ENCODE data around the gene C4BPB. TPM values are rescaled to one million over a fixed set of nuclear protein-coding genes. Genes with fewer than 3 reads are reported as not detected.

The C4BPB gene
- total and polyA plus RNA-seq, 2 donors (not counting 1 experiment from before 2014, with no cell fraction given) = not detected

DNA sequence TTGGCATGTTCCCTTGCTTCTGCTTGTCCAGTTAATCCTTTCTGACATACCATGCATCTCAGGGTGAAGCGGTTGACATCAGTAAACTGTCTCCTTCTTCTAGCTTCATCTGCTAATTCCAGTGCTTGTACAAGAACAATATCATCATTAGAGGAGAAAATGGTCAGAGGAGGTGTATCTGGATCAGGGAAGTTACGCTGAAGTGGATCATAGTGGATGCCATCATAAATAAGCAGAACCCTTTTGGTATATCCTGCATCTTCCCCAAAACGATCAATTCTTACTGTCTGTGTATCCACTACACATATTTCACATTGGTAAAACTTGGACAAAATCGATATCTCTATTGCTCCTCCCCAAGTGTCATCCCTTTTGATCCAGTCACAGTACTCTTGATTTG, 39.6 kb upstream of the C4BPB start:
- Histone ChIP-seq H2AFZ (ENCODE audit: low read length) (no peak overlapping the region), H3K4me2 (ENCODE audit: extremely low read depth, insufficient read depth, low read length) (peak overlapping the region; percentile 26), H3K4me1 (ENCODE audit: control insufficient read depth, extremely low read depth, insufficient read depth, low read length) (peaks cover 2% of the 10 kb centered on the region), H3K4me3 (replicated peaks in 1 of 4; ENCODE audit: control extremely low read depth in 1 of 4, insufficient read depth in 1 of 4, low read depth in 3 of 4, low read length in 4 of 4) (no peak overlapping the region), H3K27me3 (ENCODE audit: control insufficient read depth, insufficient read depth, low read length) (no peaks in the 10 kb centered on the region), H4K20me1 (ENCODE audit: control insufficient read depth, extremely low read depth, insufficient read depth, low read length) (no peaks in the 10 kb centered on the region), H3K9ac (ENCODE audit: insufficient read depth, low read length) (no peak overlapping the region), H3K9me3 (ENCODE audit: control insufficient read depth, insufficient read depth, low read depth, low read length) (no peaks in the 10 kb centered on the region), H3K27ac (ENCODE audit: insufficient read depth, low read length) (no peak overlapping the region), H3K79me2 (ENCODE audit: control insufficient read depth, insufficient read depth, low read length) (peaks cover 27% of the 10 kb centered on the region), H3K36me3 (ENCODE audit: control insufficient read depth, insufficient read depth, low read length) (peaks cover 5% of the 10 kb centered on the region)
- no peak for DNase-seq (ENCODE audit: low read depth in 2 of 2)
- no peak for TF ChIP-seq EZH2 (IDR thresholded peaks at IDR 0.05; ENCODE audit: low read length, missing control alignments)
- TF ChIP-seq, protein P1, sequence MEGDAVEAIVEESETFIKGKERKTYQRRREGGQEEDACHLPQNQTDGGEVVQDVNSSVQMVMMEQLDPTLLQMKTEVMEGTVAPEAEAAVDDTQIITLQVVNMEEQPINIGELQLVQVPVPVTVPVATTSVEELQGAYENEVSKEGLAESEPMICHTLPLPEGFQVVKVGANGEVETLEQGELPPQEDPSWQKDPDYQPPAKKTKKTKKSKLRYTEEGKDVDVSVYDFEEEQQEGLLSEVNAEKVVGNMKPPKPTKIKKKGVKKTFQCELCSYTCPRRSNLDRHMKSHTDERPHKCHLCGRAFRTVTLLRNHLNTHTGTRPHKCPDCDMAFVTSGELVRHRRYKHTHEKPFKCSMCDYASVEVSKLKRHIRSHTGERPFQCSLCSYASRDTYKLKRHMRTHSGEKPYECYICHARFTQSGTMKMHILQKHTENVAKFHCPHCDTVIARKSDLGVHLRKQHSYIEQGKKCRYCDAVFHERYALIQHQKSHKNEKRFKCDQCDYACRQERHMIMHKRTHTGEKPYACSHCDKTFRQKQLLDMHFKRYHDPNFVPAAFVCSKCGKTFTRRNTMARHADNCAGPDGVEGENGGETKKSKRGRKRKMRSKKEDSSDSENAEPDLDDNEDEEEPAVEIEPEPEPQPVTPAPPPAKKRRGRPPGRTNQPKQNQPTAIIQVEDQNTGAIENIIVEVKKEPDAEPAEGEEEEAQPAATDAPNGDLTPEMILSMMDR (conservative IDR thresholded peaks at IDR 0.05 in 1 of 2, IDR thresholded peaks at IDR 0.05 in 1 of 2; ENCODE audit: low read depth in 1 of 2, low read length in 2 of 2) = no peak

DNA sequence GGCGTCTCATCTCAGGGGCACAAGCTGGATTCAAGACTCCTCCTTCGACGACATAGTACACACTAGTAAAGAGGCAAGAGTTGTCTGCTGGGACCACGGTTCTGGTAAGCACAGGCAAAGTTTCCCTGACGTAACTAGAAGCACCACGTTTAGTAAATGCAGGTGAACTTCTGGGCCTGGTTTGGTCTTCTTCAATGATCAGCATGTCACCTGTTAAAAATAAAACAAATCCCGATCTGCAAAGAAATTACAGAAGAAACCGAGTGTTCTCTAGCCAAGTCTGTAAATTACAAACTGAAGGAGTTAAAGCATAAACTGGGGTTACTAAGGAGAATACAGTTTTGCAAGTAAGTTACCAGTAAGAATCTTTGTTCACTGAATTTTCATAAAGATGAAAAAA, 39.1 kb upstream of the C4BPB start:
- H3K36me3 ChIP-seq (ENCODE audit: control insufficient read depth, insufficient read depth, low read length) = peaks cover 5% of the 10 kb centered on the region
- H3K9me3 ChIP-seq (ENCODE audit: control insufficient read depth, insufficient read depth, low read depth, low read length) = no peaks in the 10 kb centered on the region
- no peak overlapping the region for H3K27ac ChIP-seq (ENCODE audit: insufficient read depth, low read length)
- H3K79me2 ChIP-seq (ENCODE audit: control insufficient read depth, insufficient read depth, low read length) = peaks cover 27% of the 10 kb centered on the region
- no peaks in the 10 kb centered on the region for H3K27me3 ChIP-seq (ENCODE audit: control insufficient read depth, insufficient read depth, low read length)
- no peaks in the 10 kb centered on the region for H4K20me1 ChIP-seq (ENCODE audit: control insufficient read depth, extremely low read depth, insufficient read depth, low read length)
- no peak overlapping the region for H2AFZ ChIP-seq (ENCODE audit: low read length)
- H3K4me3 ChIP-seq (replicated peaks in 1 of 4; ENCODE audit: control extremely low read depth in 1 of 4, insufficient read depth in 1 of 4, low read depth in 3 of 4, low read length in 4 of 4) = peak overlapping the region; percentile 88 to 99 (median 92)
- peak overlapping the region; percentile 26 for H3K4me2 ChIP-seq (ENCODE audit: extremely low read depth, insufficient read depth, low read length)
- no peak overlapping the region for H3K9ac ChIP-seq (ENCODE audit: insufficient read depth, low read length)
- H3K4me1 ChIP-seq (ENCODE audit: control insufficient read depth, extremely low read depth, insufficient read depth, low read length) = peaks cover 2% of the 10 kb centered on the region
- no peak for DNase-seq (ENCODE audit: low read depth in 2 of 2)
- TF ChIP-seq, protein P1 (conservative IDR thresholded peaks at IDR 0.05 in 1 of 2, IDR thresholded peaks at IDR 0.05 in 1 of 2; ENCODE audit: low read depth in 1 of 2, low read length in 2 of 2) = no peak
- no peak for TF ChIP-seq EZH2 (IDR thresholded peaks at IDR 0.05; ENCODE audit: low read length, missing control alignments)

GRCh38 chr1:207049974-207050391, 38.7 kb upstream of the C4BPB start:
- peaks cover 27% of the 10 kb centered on the region for H3K79me2 ChIP-seq (ENCODE audit: control insufficient read depth, insufficient read depth, low read length)
- TF ChIP-seq EZH2 (IDR thresholded peaks at IDR 0.05; ENCODE audit: low read length, missing control alignments) = no peak
- TF ChIP-seq, protein P1 (conservative IDR thresholded peaks at IDR 0.05 in 1 of 2, IDR thresholded peaks at IDR 0.05 in 1 of 2; ENCODE audit: low read depth in 1 of 2, low read length in 2 of 2) = peak; percentile 76 to 87
- peak overlapping the region; percentile 85 for H2AFZ ChIP-seq (ENCODE audit: low read length)
- H3K36me3 ChIP-seq (ENCODE audit: control insufficient read depth, insufficient read depth, low read length) = peaks cover 5% of the 10 kb centered on the region
- peaks cover 2% of the 10 kb centered on the region for H3K4me1 ChIP-seq (ENCODE audit: control insufficient read depth, extremely low read depth, insufficient read depth, low read length)
- no peaks in the 10 kb centered on the region for H4K20me1 ChIP-seq (ENCODE audit: control insufficient read depth, extremely low read depth, insufficient read depth, low read length)
- H3K9me3 ChIP-seq (ENCODE audit: control insufficient read depth, insufficient read depth, low read depth, low read length) = no peaks in the 10 kb centered on the region
- peak overlapping the region; percentile 93 for H3K9ac ChIP-seq (ENCODE audit: insufficient read depth, low read length)
- peak overlapping the region; percentile 92 for H3K27ac ChIP-seq (ENCODE audit: insufficient read depth, low read length)
- no peaks in the 10 kb centered on the region for H3K27me3 ChIP-seq (ENCODE audit: control insufficient read depth, insufficient read depth, low read length)
- peak; percentile 38 to 62 for DNase-seq (ENCODE audit: low read depth in 2 of 2)
- peak overlapping the region; percentile 61 for H3K4me2 ChIP-seq (ENCODE audit: extremely low read depth, insufficient read depth, low read length)
- H3K4me3 ChIP-seq (replicated peaks in 1 of 4; ENCODE audit: control extremely low read depth in 1 of 4, insufficient read depth in 1 of 4, low read depth in 3 of 4, low read length in 4 of 4) = peak overlapping the region; percentile 88 to 99 (median 92)
